Fibroblast of pulmonary artery (primary cell): Measurements from ENCODE around the gene ARHGEF7.

Experiments
- DNase-seq: peaks from one replicate; pipeline ENCODE4 v3.0.0-alpha.2; 2010; ENCODE audit warnings: low read depth
- H3K4me3 ChIP-seq: replicated peaks from 2 replicates; pipeline ENCODE4 v1.5.1; 2011; ENCODE audit warnings: low read depth, mild to moderate bottlenecking, control low read depth, low read length, moderate library complexity
- TF ChIP-seq, protein P1 (sequence below): IDR thresholded peaks from 2 replicates; pipeline ENCODE4 v1.5.1; 2011; ENCODE audit warnings: mild to moderate bottlenecking, control low read depth, low read length, inconsistent platforms; ENCODE audit errors: missing control alignments

The ARHGEF7 gene

DNA sequence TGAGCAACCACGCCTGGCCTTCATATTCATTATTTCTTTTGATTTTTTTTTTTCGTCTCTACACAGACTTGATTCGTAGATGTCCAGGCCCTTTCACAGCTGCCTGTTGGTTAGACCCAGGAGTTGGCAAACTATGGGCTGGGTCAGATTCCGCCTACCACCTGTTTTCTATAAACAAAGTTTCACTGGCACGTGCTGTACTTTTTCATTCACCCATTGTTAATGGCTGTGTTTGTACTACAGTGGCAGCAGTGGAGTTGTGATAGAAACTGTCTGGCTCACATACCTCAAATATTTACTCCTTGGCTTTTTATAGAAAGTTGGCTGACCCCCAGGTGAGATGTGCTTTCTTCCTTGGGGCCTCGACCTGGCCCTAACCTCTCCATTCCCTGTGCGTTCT, 132.4 kb downstream of the ARHGEF7 start:
- DNase-seq = peak; percentile 10
- TF ChIP-seq, protein P1, sequence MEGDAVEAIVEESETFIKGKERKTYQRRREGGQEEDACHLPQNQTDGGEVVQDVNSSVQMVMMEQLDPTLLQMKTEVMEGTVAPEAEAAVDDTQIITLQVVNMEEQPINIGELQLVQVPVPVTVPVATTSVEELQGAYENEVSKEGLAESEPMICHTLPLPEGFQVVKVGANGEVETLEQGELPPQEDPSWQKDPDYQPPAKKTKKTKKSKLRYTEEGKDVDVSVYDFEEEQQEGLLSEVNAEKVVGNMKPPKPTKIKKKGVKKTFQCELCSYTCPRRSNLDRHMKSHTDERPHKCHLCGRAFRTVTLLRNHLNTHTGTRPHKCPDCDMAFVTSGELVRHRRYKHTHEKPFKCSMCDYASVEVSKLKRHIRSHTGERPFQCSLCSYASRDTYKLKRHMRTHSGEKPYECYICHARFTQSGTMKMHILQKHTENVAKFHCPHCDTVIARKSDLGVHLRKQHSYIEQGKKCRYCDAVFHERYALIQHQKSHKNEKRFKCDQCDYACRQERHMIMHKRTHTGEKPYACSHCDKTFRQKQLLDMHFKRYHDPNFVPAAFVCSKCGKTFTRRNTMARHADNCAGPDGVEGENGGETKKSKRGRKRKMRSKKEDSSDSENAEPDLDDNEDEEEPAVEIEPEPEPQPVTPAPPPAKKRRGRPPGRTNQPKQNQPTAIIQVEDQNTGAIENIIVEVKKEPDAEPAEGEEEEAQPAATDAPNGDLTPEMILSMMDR = no peak
- H3K4me3 ChIP-seq = no peak overlapping the region

DNA sequence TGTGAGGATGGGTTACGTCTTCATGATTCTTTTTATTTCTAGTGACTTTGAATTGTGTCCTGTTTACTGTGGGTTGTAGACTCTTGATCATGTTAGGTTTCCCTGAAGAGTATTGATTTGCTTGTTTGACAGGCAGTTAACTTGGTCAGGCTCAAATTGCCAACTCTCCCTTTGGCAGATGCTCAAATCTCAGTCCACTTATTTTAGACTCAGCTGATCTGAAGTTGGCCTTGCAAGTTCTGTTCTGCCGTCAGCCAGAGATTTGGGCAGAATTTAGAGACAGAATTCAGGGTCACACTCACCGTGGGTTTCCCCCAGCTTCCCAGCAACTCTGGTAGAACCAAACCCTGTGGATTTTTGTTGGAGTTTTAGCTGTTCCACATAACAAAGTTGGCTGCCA, 133.7 kb downstream of the ARHGEF7 start:
- TF ChIP-seq, protein P1 = no peak
- DNase-seq = no peak
- no peak overlapping the region for H3K4me3 ChIP-seq

DNA sequence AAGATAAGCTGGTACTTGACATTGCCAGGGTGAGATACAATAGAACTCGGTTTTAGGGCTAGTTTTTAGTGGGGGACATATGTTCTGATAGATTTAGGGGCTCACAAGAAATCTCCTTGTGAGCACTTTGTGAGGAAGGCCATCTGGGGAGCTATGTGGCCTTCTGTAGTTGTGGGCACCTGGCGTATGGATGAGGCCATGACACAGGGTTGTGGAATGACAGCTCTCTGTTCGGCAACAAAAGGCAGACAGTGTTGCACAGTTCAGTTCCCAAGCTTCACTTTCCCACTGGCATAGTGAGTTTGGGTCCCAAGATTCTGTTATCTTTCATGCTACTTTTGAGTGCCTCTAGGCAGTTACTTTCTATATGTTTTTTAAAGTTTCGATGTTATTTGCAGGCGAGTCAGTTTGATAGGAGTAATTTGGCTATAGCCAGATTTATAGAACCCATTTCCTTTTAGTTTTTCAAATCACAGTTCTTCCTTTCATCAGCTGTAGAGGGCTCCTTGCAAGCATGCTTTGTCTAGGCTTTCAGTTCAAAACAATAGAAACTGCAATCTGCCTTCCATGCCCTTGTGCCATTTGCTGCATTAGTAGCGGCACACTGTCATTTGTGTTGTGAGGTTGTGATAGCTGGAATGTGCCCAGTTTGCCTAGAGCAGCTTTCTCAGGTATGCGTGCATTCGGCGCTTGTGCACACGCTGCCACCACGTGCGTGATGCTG, 134.7 kb downstream of the ARHGEF7 start:
- TF ChIP-seq, protein P1 = no peak
- DNase-seq = no peak
- H3K4me3 ChIP-seq = no peak overlapping the region

DNA sequence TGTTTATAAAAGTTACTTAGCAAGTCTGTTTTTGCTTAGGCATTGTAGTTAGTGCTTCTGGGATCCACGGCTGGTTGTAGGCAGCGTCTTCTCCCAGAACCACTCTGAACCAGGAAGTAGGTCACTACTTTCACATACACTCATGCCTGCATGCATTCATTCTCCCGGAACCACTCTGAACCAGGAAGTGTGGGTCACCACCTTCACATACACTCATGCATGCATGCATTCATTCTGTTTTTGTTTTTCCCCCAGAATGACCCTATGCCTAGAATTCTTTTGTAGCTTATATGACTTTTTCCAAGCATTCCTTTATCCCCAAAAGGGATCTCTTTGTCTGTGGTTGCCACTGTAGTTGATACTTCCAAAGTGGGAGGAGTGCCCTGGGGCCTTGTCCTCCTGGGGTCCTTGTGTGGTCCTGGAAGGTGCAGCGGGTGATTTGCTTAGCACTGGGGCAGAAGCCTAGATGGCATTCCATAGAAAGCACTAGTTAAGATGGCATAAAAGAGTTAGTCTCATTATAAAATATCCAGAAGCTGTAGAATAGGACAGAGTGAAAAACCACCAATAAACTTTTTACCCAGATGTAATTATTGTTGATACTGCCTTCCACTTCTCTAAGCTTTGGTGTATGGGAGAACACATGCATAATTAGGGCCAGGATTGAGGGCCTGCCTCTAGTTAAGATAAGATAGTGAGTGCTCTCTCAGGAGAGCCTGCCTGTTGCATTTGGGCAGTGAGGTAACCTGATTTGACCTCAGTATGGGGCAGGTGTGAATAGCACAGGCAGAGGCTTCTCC, 136.7 kb downstream of the ARHGEF7 start:
- TF ChIP-seq, protein P1 = no peak
- no peak overlapping the region for H3K4me3 ChIP-seq
- DNase-seq = peak; percentile 18

DNA sequence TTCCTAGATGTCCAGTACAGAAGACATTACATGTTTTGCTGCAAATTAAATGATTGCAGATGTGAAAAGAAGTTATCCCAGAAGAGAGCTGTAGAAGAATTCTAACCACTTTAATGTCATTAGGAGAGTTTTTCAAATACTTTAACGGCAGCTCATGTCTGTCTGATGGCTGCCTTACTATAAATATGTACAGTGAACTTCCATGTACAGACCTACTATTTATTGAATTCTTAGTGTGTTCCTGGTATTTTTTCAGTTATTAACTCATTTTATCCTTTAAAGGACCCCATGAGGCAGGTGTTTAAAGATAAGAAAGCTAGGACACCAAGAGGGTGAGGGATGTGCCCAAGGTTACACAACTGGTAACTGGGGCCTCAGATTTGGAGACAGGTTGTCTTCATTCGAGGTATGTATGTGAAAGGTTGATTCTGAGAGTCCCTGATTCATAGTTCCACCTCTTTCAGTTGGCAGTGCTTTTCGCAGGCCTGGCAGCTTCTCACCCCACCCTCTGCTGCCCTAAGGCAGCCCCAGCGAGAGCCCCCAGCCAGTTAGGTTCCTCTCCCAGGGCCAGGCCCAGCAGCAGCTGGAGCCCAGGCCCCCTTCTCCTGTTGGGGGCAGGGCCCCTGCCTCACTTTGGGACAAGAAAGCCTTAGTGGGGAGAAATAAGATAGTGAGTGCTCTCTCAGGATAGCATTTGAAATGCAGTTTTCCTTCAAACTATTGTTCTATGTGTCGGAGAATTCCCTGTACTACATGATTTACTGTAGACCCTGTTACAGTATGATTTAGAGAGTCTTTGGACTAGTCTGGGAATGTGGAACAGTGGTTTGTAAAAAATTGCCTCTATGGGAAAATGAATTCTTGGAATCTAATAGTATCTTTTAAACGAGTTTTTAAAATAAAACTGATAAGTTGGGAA, 137.6 kb downstream of the ARHGEF7 start:
- TF ChIP-seq, protein P1 = no peak

DNA sequence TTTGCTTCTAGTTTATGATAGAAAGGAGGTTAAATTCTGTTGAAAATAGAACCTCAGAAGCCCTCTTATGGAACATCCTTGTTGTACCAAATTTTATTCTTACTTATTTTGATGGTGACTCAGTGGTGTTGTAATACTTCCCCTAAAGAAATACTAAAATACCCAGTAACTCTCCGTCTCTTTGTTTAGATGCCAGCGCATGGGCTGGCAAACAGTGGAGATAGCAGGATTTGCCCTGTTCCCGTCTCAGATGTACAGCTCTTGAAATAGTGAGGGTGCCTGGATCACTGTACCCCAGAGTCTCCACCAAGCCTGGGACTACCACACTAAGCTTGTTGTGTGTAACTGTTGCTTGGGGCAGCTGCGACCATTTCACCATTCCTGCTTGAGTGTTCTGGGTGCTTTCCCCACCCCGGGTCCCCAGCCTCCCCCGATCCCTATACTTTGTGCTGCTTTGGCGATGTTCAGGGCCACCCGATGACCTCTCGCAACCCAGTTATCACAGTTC, 138.3 kb downstream of the ARHGEF7 start:
- TF ChIP-seq, protein P1 = no peak
- DNase-seq = peak; percentile 35
- no peak overlapping the region for H3K4me3 ChIP-seq

More for the DNA sequence above, 137.6 kb downstream of the ARHGEF7 start:
- no peak for DNase-seq
- H3K4me3 ChIP-seq = no peak overlapping the region
